K562 (cell line): ENCODE results near the gene PIM3. TPM values are rescaled to one million over a fixed set of nuclear protein-coding genes. Genes with fewer than 3 reads are reported as not detected.
A peak's percentile ranks its signal among the peaks of the same experiment; 100 is the strongest.

Source experiments
- ATAC-seq: fragments of 200-7000 bp; cut with Tn5 transposase; 3 replicates; pipeline ENCODE4 v1.9.1; 2020; ENCODE audit warnings: moderate library complexity
- BruUV-seq: library from RNA; stranded (reverse); fragments of 400-500 nt; replicated peaks from 2 replicates; lab custom pipeline; 2021; lab: Mats Ljungman, UMichigan
- CTCF ChIA-PET: fragments of 300-600 bp; formaldehyde crosslinking; extraction: SDS; loops from one replicate; lab custom pipeline; 2021; ENCODE audit warnings: low intra/inter-chr PET ratio; lab: Yijun Ruan, JAX
- POLR2A ChIA-PET: fragments of 300-600, 350-650 bp; sonication (Branson Sonifier 250); formaldehyde crosslinking; extraction: SDS; loops from one replicate; lab custom pipeline; 2021; ENCODE audit warnings: antibody characterized with exemption, inconsistent platforms; lab: Yijun Ruan, JAX
- DNase-seq, 4 experiments: peaks; one replicate each; pipeline versions ENCODE4 v3.0.0 to v3.0.0-alpha.2; 2011 to 2018; ENCODE audit warnings: low spot score in 3 of 4, mixed read lengths in 3 of 4; ENCODE audit errors: extremely low read depth in 1 of 4
- FAIRE-seq: peaks from 2 replicates; lab custom pipeline; 2011; peaks lifted over from hg19 to GRCh38; lab: Jason Lieb, UNC
- H2AFZ ChIP-seq: 2 replicates; pipeline ENCODE4 v1.6.0; 2011; ENCODE audit warnings: low read depth, low read length, control low read depth, inconsistent platforms
- H3K27ac ChIP-seq: fragments of 200-600 bp; 3 replicates; pipeline ENCODE4 v1.8.0; 2011; ENCODE audit warnings: low read depth, mild to moderate bottlenecking, control low read depth, inconsistent platforms, low read length, moderate library complexity, mixed read lengths; ENCODE audit errors: extremely low read depth
- H3K27me3 ChIP-seq, 2 experiments: fragments of 300-600 bp in 1 of 2; 2 replicates in 1 of 2; 3 replicates in 1 of 2; pipeline versions ENCODE4 v1.6.0 to v1.8.0; 2011; ENCODE audit warnings: inconsistent platforms in 2 of 2, low read length in 2 of 2, mild to moderate bottlenecking in 1 of 2, mixed read lengths in 1 of 2, moderate library complexity in 1 of 2; ENCODE audit not compliant: control insufficient read depth in 2 of 2, insufficient read depth in 2 of 2
- H3K36me3 ChIP-seq: fragments of 300-600 bp; 3 replicates; pipeline ENCODE4 v1.8.0; 2011; ENCODE audit warnings: mild to moderate bottlenecking, low read length, inconsistent platforms; ENCODE audit not compliant: control insufficient read depth, insufficient read depth
- H3K4me1 ChIP-seq, 2 experiments: fragments of 200-600 bp in 1 of 2; replicated peaks in 1 of 2; 2 replicates in 1 of 2; 3 replicates in 1 of 2; pipeline versions ENCODE4 v1.5.1 to v1.8.0; 2011; ENCODE audit warnings: inconsistent platforms in 2 of 2, low read length in 2 of 2, mild to moderate bottlenecking in 1 of 2, mixed read lengths in 1 of 2, moderate library complexity in 1 of 2; ENCODE audit not compliant: control insufficient read depth in 2 of 2, insufficient read depth in 2 of 2
- H3K4me2 ChIP-seq: 2 replicates; pipeline ENCODE4 v1.6.1; 2011; ENCODE audit warnings: low read length, control low read depth, inconsistent platforms, mixed read lengths; ENCODE audit not compliant: insufficient read depth
- H3K4me3 ChIP-seq: fragments of 200-600 bp; sonication (generic), shearing (Covaris generic); 2 replicates; pipeline ENCODE4 v1.5.1; 2016; ENCODE audit warnings: control low read depth, inconsistent platforms
- H3K79me2 ChIP-seq: fragments of 200-600 bp; 3 replicates; pipeline ENCODE4 v1.8.0; 2011; ENCODE audit warnings: low read length, inconsistent platforms; ENCODE audit not compliant: control insufficient read depth, insufficient read depth
- H3K9ac ChIP-seq, 2 experiments: 2 replicates each; pipeline versions ENCODE4 v1.6.0 to v1.6.1; 2011; ENCODE audit warnings: low read depth in 2 of 2, low read length in 2 of 2, control low read depth in 1 of 2, inconsistent platforms in 1 of 2, mild to moderate bottlenecking in 1 of 2, mixed read lengths in 1 of 2; ENCODE audit not compliant: insufficient read depth in 1 of 2
- H3K9me1 ChIP-seq: one replicate; pipeline ENCODE4 v1.6.0; 2011; ENCODE audit warnings: inconsistent platforms, mild to moderate bottlenecking, low read length, moderate library complexity; ENCODE audit not compliant: control insufficient read depth, insufficient read depth
- H3K9me3 ChIP-seq: replicated peaks from 2 replicates; pipeline ENCODE4 v1.5.1; 2011; ENCODE audit warnings: low read depth, low read length, inconsistent platforms; ENCODE audit not compliant: control insufficient read depth, insufficient read depth
- H4K20me1 ChIP-seq: replicated peaks from 2 replicates; pipeline ENCODE4 v1.6.1; 2011; ENCODE audit warnings: low read length, inconsistent platforms, mixed read lengths; ENCODE audit not compliant: control insufficient read depth, insufficient read depth
- PTBP1 ChIP-seq: fragments of 200-400 bp; formaldehyde crosslinking; IDR thresholded peaks from 2 replicates; pipeline ENCODE4 v1.6.1; 2017; ENCODE audit warnings: low read depth, low read length
- WGBS: fragments of 100-300 bp; shearing (Covaris generic); methylation state at CpG from one replicate; pipeline ENCODE4 v1.1.6; 2016; ENCODE audit warnings: low coverage, mixed read lengths; ENCODE audit not compliant: insufficient coverage; ENCODE audit errors: missing lambda C conversion rate; 5-methylcytosine and 5-hydroxymethylcytosine counted together
- in situ Hi-C: fragments of 300-500 bp; cut with MboI; formaldehyde crosslinking; loops from 4 replicates; pipeline ENCODE4 v1.15.0; 2018; ENCODE audit warnings: inconsistent platforms, mixed read lengths
- intact Hi-C: fragments of 100-400 bp; cut with micrococcal nuclease; formaldehyde crosslinking; loops from 2 replicates; pipeline ENCODE4 v1.14.2; 2022
- polyA plus RNA-seq, 8 experiments: library from polyadenylated mRNA; depleted of rRNA in 4 of 8; stranded (reverse) in 5 of 8; unstranded in 3 of 8; fragments of >200 nt; fragmentation: Nextera tagmentation in 2 of 8; fragmentation: Illumina TruSeq in 1 of 8; extraction: Ambion mirVana in 2 of 8; extraction: Trizol in 1 of 8; gene quantifications; 2 replicates each; pipeline versions ENCODE4 v1.2.1 to v1.2.3, GENCODE V29; 2011 to 2014; ENCODE audit warnings: inconsistent platforms in 1 of 8, missing spikeins in 1 of 8
- total RNA-seq, 7 experiments: library from RNA; depleted of rRNA in 6 of 7; stranded (reverse); fragments of >200 nt in 6 of 7; fragmentation: Illumina TruSeq in 2 of 7; extraction: Trizol in 2 of 7; gene quantifications; 2 replicates each; pipeline versions ENCODE4 v1.2.1 to v1.2.3, GENCODE V29; 2011 to 2021; ENCODE audit warnings: low replicate concordance in 1 of 7

Gene PIM3
- total and polyA plus RNA-seq, 9 of the 15 experiments (the other 6 are each of a cell fraction or from before 2014, with no cell fraction given) = 0.24 to 40.5 (median 5.3) TPM

GRCh38 chr22:50000587-50001387, 40.2 kb downstream of the PIM3 start:
- no peak for FAIRE-seq
- Histone ChIP-seq H3K4me2 (no peak overlapping the region), H3K9me3 (no peaks in the 10 kb centered on the region), H3K36me3 (no peaks in the 10 kb centered on the region), H3K27ac (no peak overlapping the region), H2AFZ (no peak overlapping the region), H3K79me2 (no peaks in the 10 kb centered on the region), H4K20me1 (no peaks in the 10 kb centered on the region), H3K4me3 (no peak overlapping the region), H3K27me3 (no peaks in the 10 kb centered on the region), H3K9me1 (no peaks in the 10 kb centered on the region), H3K9ac (peak overlapping the region in 1 of 2 experiments; percentile 87; a peak in 2 of 4 replicates), H3K4me1 (peaks cover 0 to 59% of the 10 kb centered on the region in 2 experiments; a peak in 3 of 5 replicates)
- TF ChIP-seq PTBP1 = no peak
- ATAC-seq = no peak
- in situ Hi-C loops = no loop called here
- ChIA-PET CTCF (interaction anchor here (0.6 kb wide), 1 partner anchor 40 kb away, joined by 3 read pairs; the partner anchor contains the start of gene PIM3), POLR2A (interaction anchor here (0.5 to 1.2 kb wide), 4 partner anchors 8 to 340 kb away, joined by 3 to 4 read pairs (median 4); no protein-coding TSS in a partner anchor)
- no peak for DNase-seq
- BruUV-seq = no TSS peak
- WGBS = 54% methylated on average over 23 of the region's 32 CpGs
- intact Hi-C loops = no loop called here
